Skin epidermis (tissue), 12 donors: ENCODE results near the gene DPYD.

Experiments
- H3K27ac ChIP-seq, 21 experiments: fragments of 200-600 bp; sonication (generic) in 11 of 21; one replicate each; pipeline ENCODE4 v1.5.0; 2020; ENCODE audit warnings: mild to moderate bottlenecking in 3 of 21, inconsistent platforms in 2 of 21, moderate library complexity in 2 of 21
- H3K4me3 ChIP-seq, 7 experiments: fragments of 200-600 bp; sonication (generic) in 2 of 7; one replicate each; pipeline ENCODE4 v1.5.0; 2020; ENCODE audit warnings: inconsistent platforms in 2 of 7, mild to moderate bottlenecking in 2 of 7, moderate library complexity in 1 of 7

The DPYD gene

DNA sequence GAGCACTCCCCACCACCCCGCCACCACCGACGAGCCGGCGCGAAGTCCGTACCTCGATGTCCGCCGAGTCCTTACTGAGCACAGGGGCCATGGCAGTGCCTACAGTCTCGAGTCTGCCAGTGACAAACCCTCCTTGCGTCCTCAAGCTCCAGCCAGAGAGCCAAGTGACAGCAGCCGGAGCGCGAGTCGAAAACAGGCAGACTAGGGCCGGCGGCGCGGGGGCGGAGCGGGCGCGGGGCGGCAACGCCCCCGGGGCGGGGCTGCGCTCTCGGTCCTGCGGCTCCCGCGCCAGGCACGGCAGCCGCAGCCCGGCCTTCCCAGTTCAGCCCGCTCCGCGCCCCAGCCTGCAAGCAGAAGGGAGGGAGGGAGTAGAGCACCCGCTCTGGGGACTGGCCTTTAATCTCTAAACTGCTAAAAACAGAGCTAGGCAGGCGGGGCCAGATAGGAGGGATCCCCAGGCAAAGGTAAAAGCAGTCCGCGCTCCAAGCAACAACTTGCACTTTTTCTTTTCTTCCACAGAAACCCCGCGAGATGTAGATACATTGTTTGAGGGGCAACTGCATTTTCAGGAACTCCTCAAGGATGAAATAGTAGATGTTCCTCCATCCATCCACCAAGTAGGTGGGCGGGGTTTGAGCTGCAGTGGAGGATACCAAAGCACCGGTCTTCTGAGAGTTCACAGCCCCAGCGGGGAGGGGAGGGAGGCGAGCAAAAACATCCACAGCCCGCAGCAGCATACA, at the start of gene DPYD:
DPYD (minus strand) TSS at position 203 of the 740 bp plus-strand sequence; CDS start at position 91, 112 bp downstream.
- Histone ChIP-seq H3K4me3 (peak within 1 kb of the TSS; percentile 57 to 87 (median 78)), H3K27ac (peak within 1 kb of the TSS; percentile 80 to 96 (median 89))

DNA sequence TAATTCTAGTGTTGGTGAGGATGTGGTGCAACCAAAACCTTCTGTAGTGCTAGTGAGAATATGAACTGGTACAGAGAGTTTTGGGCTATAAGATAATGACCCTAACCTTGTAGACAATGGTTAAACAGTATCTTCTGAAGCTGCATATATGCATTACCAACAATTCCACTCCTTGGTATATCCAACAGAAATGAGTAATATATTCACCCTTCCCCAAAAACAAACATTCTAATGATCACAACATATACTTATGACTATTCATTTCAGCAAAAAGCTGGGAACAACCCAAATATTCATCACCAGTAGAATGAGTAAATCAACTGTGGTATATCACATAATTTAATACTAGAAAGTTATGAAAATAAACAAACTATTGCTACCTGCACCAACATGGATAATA, 39.6 kb upstream of the DPYD start:
- Histone ChIP-seq H3K4me3 (no peak overlapping the region), H3K27ac (no peak overlapping the region)

DNA sequence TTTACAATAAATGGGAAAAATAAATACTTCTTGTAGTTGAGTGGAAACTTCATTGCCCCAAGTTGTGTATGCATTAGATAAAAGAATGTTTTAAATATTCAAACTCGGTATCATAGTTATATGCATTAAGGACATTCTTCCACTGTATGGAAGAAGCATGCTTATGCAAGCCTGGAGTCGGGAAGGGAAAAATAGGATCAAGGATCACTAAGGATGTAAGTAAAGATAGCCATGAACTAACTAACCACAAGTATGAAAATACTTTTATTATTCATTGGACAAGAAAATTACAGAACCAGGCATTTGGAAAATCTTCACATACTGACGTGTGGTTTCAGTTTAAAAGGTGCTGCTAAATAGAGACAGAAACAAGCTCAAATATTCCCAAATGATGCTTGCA, 26.9 kb upstream of the DPYD start:
- Histone ChIP-seq H3K4me3 (no peak overlapping the region), H3K27ac (no peak overlapping the region)

DNA sequence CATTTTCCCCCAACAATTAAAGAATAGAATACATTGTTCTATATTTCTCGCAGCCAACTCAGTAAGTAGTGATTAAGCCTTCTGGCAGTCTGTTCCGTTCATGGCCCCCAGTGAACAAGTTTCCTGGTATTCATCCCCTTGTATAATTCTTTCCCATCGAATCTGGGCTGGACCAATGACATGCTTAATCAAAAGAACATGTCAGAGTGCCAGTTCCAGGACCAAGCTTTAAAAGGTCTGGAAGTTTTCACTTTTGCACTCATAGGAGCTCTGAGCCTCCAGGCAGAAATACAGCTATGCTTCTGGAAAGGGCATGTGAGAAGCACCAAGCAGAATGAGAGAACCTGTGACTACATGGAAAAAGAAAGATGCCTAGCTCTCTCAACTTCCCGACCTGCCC, 22.5 kb upstream of the DPYD start:
- peak overlapping the region in 2 of 21 experiments; percentile 5 to 17 for H3K27ac ChIP-seq
- H3K4me3 ChIP-seq = no peak overlapping the region

DNA sequence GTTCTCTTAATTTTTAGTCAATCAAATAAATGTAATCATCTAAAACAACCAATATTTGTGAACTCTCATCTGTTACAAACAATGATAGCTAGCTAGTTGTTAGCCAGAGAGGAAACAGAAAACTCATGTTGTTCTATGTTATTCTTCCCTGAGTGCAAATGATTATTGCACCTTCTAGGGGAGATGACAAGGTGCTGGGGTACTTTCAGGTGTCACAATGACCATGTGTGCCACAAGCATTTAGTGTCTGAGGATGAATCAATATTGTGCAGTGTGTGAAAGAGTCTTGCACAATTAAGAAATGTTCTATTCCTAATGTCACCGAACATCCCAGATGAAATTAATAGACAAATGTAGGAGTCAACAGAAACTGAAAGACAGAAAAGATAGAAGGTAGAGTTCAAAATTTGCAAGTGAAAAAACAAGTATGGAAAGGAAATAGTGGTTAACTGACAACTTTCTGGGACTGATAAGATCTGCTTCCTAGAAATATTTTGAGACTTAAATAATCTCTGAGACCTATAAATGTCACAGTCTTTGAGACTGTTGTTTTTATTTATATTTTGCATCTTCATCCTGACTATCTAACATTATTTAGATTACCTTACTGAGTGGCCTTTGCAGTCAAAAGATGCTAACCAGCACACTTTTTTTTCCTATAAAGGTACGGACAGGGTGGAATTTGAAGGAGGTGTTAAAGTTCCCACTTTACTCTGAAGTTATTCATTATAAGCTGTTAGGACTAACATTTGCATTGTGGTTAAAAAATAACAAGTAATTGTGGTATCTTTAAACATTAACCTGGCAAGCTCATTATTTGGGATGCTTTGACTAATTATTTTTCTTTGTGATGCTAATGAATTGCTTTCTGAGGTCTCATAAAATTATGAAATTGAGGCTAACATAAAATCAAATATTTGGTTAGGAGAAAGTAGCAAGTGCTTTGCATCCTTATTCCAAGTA, 21.6 kb upstream of the DPYD start:
- H3K4me3 ChIP-seq = no peak overlapping the region
- H3K27ac ChIP-seq = no peak overlapping the region

DNA sequence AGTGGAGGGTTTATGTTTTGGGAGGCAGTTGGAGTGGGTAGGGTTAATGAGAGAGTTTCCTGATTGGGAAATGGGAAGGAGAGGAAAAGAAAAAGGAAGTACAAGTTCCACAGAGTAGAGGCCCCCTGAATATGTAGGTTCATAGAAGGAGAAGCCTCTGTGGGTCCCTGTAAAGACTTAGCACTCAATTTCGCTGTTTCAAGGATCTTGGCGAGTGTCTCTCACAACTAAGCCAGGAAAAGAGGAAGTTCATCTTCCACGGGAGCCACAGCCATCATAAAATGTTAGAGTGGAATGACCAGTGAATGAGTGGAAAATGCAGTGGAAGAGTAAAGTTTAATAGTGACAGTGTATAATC, 17.4 kb upstream of the DPYD start:
- no peak overlapping the region for H3K4me3 ChIP-seq
- peak overlapping the region in 11 of 21 experiments; percentile 10 to 81 (median 32) for H3K27ac ChIP-seq

DNA sequence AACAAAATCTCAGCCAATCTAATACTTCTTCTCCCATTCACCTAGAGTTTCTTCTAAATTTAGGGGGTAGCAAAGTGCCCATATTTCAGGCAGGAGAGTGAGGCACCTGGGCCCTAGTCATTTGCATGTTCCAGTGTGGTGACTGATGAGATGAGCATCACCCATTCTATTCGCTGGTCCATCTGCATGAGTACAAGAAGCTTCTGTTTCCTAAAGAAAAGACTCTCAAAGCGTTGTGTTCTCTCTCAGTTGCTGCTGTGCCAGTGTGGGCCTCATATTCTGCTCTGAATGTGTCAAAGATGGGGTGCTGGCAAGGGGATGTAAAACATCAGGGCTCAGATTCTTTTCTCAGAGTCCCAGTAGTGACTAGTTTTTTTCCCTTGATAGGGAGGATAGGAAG, 16.1 kb upstream of the DPYD start:
- Histone ChIP-seq H3K4me3 (no peak overlapping the region), H3K27ac (no peak overlapping the region)

DNA sequence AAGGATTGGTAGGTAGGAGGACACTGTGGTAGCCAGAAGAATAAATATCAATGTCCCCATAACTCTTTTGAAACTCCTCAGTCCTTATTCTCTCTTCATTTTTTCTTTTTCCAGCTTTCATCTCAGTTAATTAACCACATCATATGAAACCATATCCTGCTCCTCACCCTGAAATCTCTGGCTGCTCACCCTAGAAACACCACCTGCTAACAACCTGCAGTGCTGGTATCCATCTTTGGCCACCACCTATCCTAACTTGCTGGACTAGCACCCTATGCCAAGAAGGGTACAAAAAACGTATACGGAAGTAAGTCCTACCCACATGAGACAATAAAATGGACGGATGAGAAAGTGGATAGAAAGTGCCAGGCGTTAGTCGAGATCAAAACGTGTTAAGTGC, 13.7 kb upstream of the DPYD start:
- no peak overlapping the region for H3K4me3 ChIP-seq

DNA sequence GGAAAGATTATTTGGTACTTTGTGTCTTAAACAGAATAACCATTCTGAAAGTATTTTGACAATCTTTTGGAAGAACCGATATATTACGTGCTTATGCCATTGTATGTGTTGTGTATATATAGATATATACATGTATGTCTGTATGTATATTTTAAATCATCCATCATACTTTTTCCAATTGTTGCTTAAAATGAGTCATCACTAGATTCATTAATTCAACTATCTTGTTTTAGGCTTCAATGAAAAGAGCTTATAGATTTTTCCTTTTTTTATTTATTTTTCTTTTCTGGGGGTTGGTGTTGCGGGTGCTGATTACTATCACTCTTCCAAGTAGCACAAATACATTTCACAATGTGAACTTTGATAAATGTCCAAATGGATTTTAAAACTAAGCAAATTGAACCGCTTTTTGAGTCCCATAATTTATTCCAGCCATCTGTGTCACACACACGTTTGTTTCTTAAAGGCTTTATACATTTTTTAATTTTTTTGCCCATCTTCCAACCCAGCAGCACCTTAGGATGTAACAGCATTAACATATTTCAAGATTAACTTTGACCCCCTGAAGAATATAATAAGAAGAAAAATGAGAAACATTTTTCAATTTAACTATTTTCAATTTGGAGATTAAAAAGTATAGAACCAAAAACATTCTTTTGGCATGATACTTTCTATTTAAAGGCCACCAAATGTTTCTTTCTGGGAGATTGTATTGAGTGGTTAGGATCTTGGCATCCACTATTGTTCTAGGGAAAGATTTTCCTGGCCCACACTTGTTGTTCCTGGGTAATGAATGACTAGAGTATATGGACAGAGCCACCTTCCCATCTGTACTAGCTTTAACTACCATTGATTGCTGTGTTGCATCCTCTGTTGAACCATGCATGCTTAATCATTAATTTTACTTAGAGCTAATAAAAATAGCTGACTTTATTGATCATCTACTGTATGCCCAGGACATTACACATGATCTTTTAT, 9.3 kb upstream of the DPYD start:
- Histone ChIP-seq H3K27ac (no peak overlapping the region), H3K4me3 (no peak overlapping the region)

More for the DNA sequence above, 13.7 kb upstream of the DPYD start:
- no peak overlapping the region for H3K27ac ChIP-seq

DNA sequence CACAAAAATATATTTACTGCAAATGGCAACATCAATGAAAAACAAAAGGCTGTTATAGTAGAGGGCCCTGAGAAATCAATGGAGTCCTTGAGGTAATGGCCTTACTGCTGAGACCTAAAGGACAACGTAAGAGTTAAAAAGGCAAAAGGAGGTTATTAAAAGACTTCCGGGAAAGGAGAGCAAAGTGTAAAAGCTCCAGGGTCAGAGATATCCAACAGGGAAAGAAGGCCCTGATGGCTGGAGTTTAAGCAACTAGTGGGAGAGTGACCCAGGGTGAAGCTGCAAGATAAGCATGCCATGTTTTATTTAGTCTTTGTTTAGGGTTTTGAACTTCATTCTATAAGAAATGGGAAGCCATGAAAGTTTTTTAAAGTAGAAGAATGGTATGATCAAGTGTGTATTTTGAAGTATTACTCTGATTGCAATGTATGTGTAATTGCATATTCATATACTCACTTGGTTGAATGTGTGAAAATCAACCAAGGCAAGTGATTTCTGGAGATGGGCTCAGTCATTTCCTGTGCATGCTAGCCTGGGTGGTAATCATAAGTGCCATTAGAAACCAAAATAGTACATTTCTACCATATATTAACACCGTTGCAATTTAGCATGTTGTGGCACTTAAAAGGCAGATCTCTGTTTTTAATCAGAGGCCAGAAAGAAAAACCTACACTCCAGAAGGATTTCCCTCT, 5.3 kb upstream of the DPYD start:
- H3K27ac ChIP-seq = no peak overlapping the region
- H3K4me3 ChIP-seq = no peak overlapping the region

DNA sequence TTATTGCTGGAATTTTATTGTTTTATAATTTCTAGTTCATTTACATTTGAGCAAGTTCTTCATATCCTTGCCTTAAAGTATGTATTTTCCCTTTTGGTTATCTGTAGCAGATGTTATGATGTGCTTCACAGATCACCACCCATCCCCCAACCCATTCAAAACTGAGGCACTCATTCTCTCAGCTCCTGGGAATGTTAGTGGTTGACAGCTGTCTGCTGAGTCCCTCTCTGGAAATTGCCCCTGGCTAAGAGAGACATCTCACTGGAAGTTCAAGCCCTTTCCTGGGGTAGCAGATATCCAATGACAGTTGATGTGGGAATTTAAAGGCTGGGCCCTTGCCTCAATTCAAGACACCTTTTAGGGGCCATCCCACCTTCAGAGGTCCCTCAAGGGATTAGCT, 4.3 kb upstream of the DPYD start:
- no peak overlapping the region for H3K4me3 ChIP-seq

DNA sequence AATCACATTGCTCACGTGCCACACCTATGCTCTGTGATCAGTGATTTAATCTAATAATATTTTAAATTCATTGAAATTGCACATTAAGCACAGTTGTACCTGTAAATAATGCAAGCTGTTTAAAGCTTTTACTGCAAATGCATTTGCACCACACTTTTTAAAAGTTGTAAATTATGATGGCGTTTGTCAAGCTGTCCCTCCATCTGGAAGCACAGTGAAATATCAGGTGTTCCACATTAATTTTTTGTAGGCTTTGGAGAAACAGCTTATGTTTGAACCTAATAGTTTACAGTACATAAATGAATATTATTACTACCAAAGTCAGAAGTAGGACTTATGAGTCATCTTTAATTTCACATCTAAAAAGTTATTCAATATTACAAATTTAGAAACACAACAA, 3.0 kb upstream of the DPYD start:
- H3K27ac ChIP-seq = no peak overlapping the region
- H3K4me3 ChIP-seq = no peak overlapping the region

More for the DNA sequence above, 4.3 kb upstream of the DPYD start:
- H3K27ac ChIP-seq = no peak overlapping the region

DNA sequence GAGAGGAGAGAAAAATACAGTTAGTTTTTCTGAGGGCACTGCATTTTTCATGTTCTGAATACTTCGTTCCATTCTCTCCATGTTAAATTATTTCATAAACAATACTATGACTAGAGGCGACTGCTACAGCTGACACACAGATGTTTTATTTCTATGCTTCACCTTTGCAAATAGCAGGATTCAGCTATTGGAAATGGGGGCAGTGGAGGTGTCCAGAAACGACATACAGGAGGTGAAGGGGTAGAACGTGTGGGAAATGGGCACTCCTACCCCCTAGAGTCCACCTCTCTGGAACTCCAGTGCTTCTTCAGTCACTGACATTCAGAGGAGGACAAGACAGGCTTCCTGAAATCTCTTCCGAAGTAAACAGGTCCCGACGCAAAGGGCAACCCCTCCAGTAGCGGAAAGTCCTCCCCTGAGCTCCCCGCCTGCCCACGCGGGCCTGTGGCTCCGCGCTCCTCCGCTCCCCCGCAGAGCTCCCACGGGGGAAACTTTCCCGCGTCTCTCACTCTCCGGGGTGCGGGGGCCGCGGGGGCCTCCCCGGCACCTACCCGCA, 480 bp downstream of the DPYD start:
- peak overlapping the region; percentile 80 to 96 (median 89) for H3K27ac ChIP-seq
- peak overlapping the region; percentile 57 to 87 (median 78) for H3K4me3 ChIP-seq

DNA sequence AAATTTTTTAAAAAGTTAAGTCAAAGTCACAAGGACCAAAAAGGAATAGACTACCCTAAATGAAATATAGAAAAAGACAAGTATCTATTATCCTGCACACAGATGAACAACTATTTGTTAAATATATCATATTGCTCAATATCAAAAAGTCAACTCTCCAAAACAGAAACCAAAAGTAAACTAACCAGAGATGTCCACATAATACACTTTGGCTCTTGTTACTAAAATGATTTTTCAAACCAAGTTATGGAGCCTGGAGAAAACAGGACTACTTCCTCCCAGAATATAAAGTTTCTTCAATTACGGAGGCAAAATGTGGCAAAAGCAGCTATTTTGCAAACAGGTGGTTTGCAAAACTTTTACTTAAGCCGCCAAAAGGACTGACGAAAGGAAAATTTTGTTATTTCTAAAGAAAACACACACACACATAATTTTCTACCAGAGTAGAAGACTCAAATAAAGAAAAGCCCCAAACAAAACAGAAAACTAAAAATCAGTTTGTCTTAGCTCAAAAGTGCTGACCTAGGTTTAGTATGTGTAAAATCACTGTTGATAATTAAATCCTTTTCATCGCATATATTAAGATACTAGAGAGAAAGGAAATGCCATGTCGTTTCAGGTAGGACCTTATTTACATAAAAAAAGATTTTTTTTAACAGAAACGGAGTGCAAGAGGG, 1.1 kb downstream of the DPYD start:
- H3K27ac ChIP-seq = peak overlapping the region in 18 of 21 experiments; percentile 80 to 96 (median 90)

DNA sequence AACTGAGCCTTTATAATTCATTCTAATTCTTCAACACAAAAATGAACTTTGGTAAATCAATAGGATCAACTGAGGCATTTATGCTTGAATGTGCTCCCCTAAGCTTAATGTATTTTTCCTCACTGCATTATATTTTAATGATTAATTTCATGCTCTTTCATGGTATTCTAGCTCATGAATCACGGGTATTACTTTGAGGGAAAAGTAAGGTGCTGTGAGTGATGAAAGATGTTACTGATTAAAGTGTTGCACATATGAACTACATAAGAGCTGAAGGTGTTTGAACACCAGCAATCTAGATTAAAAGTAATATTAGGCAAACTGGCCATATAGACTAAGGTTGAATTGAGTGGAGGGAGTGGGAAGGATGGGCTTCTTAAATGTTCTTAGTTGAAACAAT, 1.9 kb downstream of the DPYD start:
- Histone ChIP-seq H3K4me3 (peak overlapping the region in 2 of 7 experiments; percentile 57 to 68), H3K27ac (peak overlapping the region in 2 of 21 experiments; percentile 53 to 92)

More for the DNA sequence above, 1.1 kb downstream of the DPYD start:
- peak overlapping the region; percentile 57 to 87 (median 78) for H3K4me3 ChIP-seq

DNA sequence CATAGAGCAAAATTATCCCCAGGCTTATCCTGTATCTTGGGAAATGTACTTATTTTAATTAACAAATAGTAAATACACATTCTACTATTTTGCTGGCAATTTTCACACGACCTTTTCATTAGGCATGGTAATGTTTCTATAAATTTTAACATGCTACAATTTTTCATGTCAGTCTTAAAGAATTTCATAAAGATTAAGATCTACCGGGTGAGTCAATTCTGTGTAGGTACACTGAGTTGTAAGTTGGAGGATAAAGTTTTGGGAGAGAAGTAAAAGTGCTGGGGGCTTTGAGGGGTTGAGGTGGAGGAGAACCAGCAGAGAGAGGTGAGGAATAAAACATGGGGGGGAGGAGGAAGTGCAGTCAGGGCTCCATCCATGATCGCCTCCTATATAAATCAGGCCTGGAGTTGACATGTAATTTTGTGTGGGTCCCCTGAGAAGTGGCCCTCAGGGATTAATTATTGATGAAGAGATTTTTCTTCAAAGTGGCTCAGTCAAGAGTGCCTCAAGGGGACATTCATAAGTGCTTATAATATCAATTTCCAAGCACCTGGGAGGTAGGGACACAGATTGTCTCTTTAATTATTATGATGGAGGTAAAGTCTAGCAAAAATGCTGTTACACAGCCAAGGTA, 7.2 kb downstream of the DPYD start:
- no peak overlapping the region for H3K4me3 ChIP-seq
- H3K27ac ChIP-seq = no peak overlapping the region
